Right renal pelvis (tissue), 4 donors: ENCODE data around the gene ZNF574. TPM values are rescaled to one million over a fixed set of nuclear protein-coding genes. Genes with fewer than 3 reads are reported as not detected.
"Not testable (repeated sequence)": the region's sequence is repeated elsewhere in the genome, so short reads cannot be mapped to it uniquely, and the experiment has no call there.

Experiments used
- DNase-seq, 4 donors: peaks; one replicate each; pipeline ENCODE4 v3.0.0-alpha.2; 2013; ENCODE audit warnings: low read depth in 4 of 4, low spot score in 3 of 4, missing footprints in 1 of 4
- polyA plus RNA-seq, 4 donors: library from polyadenylated mRNA; unstranded; fragments of 120-200 nt; gene quantifications; one replicate each; pipeline ENCODE4 v1.2.1, GENCODE V29; 2013; ENCODE audit not compliant: insufficient read length in 4 of 4

The ZNF574 gene
- polyA plus RNA-seq: 10 to 100 TPM; 14.0 to 18.2 (median 14.7) TPM

- DNase-seq: peak; percentile 96 to 99 (median 99)
Measured at GRCh38 chr19:42075616-42076379, at the start of gene ZNF574. Gene ZNF574 (plus strand): TSS chr19:42076166. CDS start chr19:42078607, 2,441 bp downstream.

DNA sequence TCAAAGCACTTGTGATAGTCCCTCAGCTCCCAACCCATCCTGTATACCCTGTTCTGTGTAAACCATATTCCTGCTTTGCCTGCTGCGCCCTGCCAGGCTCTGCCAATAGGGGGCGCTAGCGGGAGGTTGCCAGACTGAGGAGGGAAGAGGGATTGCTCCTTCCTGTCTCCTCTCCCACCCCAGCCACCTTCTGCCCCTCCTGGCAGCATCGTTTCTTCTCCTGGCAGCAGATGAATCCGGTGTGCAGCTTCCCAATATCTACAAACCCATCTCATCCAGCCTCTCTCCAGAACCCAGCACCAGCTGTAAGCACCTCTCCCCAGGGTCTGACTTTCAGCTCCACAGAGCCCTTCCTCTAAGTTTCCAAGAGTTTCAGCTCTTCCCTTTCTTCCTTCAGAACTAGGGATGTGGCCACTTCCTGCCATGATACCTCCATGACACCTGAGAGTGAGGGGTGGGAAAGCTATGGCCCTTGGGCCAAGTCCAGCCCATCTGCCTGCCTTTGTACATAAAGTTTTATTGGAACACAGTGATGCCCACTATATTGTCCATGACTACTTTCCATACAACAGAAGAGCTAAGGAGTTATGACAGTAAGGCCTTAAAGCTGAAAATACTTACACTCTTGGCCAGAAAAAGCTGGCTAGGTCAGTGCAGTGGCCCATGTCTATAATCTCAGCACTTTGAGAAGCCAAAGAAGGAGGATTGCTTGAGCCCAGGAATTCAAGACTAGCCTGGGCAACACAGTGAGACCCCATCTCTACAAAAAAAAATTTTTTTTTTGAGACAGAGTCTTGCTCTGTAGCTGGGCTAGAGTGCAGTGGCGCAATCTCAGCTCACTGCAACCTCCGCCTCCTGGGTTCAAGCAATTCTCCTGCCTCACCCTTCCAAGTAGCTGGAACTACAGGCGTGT lies 47.4 kb upstream of the ZNF574 start:
- no peak for DNase-seq

DNA sequence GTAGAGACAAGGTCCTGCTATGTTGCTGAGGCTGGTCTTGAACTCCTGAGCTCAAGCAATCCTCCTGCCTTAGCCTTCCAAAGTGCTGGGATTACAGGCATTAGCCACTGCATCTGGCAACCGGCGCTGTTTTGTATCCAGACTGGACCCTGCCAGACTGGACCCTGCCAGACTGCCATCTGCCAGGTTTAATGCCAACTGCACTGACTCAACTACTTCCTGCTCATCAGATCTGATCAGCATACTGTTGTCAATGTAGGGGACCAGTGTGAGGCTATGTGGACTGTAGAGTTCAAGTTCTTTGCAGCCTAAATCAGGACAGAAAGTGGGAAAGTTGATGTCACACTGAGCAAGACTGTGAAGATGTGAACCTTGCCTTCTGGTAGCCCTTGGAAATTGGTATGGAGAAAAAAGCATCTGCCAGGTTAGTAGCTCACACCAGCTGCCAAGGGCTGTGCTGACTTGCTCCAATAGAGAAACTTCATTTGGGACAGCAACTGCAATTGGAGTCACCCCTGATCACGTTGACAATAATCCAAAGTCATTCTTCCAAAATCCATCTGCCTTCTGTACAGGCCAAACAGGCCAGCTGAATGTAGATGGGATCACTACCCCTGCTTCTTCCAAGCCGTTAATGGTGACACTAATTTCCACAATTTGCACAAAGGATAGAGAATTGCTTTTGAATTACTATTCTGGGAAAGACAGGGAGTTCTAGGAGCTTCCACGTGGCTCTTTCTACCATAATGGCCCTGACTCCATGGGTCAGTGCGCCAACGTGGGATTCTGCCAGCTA lies 45.1 kb upstream of the ZNF574 start:
- DNase-seq: no peak

- DNase-seq: peak in 3 of 4 donors; percentile 8 to 46 (median 16)
Measured at GRCh38 chr19:42032431-42032830, 43.5 kb upstream of the ZNF574 start.

DNA sequence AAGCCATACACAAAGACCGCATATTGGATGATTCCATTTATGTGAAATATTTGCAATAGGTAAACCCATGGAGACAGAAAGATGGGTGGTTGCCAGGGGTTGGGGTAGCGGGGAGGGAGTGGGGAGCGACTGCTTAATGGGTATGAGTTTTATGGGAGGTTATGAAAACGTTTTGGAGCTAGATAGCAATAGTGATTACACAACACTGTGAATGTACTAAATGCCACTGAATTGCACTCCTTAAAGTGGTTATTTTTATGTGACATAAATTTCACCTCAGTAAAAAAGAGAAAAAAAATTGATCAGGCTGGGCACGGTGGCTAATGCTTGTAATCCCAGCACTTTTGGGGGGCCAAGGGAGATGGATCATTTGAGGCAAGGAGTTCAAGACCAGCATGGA lies 42.6 kb upstream of the ZNF574 start:
- no peak for DNase-seq

DNA sequence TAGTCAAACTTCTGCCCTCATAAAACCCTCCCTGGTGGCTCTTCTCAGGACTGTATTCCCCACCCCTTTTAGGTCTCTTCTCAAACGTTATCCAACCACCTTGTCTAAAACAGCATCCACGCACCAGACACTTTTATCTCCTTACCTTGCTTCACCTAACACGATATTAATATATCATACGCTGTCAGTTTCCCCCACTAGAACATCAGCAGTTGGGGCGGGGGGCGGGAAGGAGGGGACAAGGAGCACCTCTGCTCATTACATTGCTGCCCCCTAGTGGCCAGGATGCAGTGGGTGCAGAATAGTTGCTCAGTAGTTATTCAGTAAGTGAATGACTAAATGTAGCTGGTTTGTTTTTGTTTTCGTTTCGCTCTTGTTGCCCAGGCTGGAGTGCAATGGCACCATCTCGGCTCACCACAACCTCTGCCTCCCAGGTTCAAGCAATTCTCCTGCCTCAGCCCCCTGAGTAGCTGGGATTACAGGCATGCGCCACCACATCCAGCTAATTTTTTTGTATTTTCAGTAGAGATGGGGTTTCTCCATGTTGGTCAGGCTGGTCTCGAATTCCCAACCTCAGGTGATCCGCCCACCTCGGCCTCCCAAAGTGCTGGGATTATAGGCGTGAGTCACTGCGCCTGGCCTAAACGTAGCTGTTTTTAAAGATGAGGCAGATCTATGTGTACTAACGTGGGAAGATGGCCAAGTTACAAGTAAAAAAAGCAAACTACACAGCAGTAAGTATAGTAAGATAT lies 41.1 kb upstream of the ZNF574 start:
- peak; percentile 20 to 35 (median 27) for DNase-seq

- no peak for DNase-seq
Measured at GRCh38 chr19:42037649-42038048, 38.3 kb upstream of the ZNF574 start.

GRCh38 chr19:42038666-42039065 lies 37.3 kb upstream of the ZNF574 start:
- no peak for DNase-seq

GRCh38 chr19:42040031-42040430 lies 35.9 kb upstream of the ZNF574 start:
- no peak for DNase-seq

DNA sequence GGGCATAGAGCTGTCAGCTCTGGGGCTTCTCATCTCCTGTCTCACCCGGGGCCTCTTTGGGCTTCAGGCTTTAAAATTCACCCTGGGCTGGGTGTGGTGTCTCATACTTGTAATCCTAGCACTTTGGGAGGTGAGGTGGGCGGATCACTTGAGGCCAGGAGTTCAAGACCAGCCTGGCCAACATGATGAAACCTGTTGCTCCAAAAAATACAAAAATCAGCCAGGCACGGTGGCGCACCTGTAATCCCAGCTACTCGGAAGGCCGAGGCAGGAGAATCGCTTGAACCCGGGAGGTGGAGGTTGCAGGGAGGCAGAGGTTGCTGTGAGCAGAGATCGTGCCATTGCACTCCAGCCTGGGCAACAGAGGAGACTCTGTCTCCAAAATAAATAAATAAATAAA lies 35.5 kb upstream of the ZNF574 start:
- not testable (repeated sequence) for DNase-seq

DNA sequence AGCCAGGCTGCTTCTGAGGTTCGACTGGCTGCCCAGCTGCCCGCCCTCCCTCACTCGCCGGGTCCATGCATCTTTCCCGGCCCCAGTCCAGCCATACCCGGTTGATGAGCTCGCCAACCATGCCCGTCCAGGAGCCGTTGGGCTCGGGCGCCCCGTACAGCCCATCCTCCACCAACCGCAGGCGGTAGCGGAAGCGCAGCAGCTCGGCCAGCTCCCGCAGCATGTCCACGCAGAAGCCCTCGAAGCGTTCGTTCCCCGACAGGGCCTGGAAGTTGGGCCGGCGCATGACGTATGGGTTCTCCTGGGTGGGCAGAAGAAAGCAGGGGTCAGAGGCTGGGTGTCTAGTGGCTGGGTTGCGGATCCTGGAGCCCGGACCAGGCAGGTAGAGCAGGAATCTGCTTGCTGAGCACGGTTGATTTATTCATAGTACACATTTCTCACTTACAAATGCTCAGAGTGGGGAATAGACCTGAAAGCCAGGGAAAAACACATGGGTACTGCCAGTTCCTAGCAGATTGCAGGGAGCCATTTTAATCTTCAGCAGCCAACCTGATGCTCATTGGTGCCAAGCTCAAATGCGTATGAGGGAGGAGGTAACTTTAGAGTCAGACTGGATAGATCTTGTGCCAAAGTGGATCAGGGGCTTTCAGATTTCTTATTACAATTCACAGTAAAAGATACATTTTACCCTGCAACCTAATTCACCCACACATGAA lies 33.4 kb upstream of the ZNF574 start:
- DNase-seq: no peak

- no peak for DNase-seq
Measured at GRCh38 chr19:42045575-42045974, 30.4 kb upstream of the ZNF574 start.

GRCh38 chr19:42048992-42049391 lies 27.0 kb upstream of the ZNF574 start:
- no peak for DNase-seq

- no peak for DNase-seq
Measured at GRCh38 chr19:42051166-42052115, 24.5 kb upstream of the ZNF574 start.

GRCh38 chr19:42052241-42052863 lies 23.6 kb upstream of the ZNF574 start:
- no peak for DNase-seq

- no peak for DNase-seq
Measured at GRCh38 chr19:42053037-42053935, 22.7 kb upstream of the ZNF574 start.

GRCh38 chr19:42054205-42054604 lies 21.8 kb upstream of the ZNF574 start:
- no peak for DNase-seq
